ENCODE data around the gene CENPP.
A peak's percentile ranks its signal among the peaks of the same experiment; 100 is the strongest.

The CENPP gene

DNA sequence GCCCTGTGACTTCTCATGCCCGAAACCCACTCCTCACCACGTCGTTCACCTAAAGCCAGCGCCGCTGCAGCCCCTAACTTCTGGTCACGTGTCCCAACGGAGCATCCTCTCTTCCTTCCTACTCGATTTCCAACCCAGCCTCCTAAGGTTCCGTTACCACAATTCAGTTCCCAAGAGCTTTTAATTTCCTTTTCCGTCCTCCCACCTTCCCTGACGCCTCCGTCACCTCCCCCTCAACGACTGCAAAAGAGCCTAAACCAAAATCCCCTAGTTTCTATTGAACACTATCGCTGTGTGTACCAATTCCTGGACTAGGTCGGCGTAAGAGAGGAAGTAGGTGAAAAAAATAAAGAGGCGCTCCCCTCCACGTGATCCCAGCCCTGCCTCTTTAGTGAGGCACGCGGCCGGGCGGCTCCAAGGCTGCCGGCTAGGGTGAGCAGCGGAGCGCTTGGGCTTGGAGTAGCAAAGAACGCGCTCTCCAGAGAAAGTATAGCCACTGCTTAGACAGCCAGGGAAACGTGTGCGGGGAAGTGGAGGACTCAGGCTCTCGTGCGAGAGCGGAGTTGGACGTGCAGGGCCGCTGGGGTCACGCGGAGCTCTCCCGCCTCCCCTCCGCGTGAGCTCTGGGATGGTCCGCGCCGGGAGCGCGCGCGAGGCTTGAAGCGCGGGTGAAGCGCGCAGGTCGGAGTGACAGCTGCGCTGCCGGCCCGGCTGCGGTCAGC, at the start of gene CENPP, which contains the start of gene NOL8:
TSS of gene CENPP (plus strand) at position 685 of the 722 bp plus-strand sequence.
TSS of gene NOL8 (minus strand) at position 82 of the 722 bp plus-strand sequence. CDS start 1,189 bp downstream, outside the sequence.
- peak; percentile 60 for DNase-seq (ENCODE audit: low read depth)

DNA sequence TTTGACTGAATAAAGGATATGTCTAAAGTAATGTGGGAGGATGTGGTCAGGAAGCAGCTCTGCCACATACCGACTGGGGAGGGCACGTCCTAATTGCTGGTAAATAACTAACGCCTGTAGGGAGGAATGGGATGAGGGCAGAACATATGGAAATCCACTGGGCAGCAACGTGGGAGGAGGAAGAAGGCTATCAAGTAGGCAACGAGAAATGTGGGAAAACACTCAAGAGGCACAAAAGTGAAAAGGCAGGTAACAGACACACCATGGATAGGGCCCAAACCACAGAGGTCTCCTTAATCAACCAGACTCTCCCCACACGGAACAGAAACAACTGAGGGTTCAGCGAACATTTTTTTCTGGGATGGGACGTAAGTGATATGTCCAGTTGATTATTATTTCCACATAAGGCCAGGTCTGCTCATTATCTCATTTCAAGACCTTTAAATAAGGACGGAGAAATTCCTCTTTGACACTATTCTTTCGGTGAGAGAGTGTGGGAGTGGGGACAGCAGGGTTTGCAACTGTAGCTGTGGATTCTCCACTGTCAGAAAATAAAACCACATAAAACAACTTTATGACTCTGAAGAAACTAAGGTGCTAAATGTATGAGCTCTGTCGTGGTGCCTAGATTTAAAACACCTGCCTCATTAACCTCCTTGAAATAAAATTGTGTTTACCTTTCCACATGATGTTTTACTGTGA, 49.3 kb upstream of the CENPP start:
- no peak for DNase-seq (ENCODE audit: low read depth)

DNA sequence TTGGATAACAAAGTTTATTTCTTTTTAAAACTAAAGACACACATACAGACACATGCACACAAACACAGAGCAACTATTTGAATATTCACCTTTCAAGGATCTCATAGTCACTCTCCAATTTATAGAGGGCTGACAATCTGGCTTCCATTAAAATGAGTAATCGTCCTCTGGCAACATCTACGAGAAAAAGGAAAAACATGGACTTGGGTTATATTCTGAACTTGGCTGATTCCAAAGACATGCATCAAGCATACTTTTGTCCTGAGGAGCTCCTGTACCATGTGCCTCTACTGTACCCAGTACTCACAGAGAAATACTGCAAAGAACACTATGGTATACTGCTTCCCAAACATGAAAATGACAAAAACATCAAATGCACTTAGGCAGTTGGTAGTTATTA, 47.6 kb upstream of the CENPP start:
- no peak for DNase-seq (ENCODE audit: low read depth)

DNA sequence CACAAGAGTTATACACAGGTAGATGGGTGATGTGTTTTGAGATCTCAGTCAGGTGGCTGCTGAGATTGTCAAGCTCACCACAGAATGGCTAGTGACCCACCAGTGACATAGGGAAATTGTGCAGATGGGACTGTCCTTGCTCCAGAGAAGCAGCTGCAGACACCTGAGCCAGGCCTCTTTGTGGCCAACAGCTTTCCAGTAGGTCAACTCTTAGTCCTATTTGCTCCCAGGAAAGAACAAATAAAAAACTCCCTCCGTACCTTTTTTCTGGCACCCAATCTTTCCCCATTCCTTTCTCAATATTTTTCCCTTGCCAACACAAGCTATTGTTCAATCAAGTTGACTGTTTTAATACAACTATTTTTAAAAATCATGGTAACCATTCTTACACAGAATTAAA, 46.5 kb upstream of the CENPP start:
- no peak for DNase-seq (ENCODE audit: low read depth)

DNA sequence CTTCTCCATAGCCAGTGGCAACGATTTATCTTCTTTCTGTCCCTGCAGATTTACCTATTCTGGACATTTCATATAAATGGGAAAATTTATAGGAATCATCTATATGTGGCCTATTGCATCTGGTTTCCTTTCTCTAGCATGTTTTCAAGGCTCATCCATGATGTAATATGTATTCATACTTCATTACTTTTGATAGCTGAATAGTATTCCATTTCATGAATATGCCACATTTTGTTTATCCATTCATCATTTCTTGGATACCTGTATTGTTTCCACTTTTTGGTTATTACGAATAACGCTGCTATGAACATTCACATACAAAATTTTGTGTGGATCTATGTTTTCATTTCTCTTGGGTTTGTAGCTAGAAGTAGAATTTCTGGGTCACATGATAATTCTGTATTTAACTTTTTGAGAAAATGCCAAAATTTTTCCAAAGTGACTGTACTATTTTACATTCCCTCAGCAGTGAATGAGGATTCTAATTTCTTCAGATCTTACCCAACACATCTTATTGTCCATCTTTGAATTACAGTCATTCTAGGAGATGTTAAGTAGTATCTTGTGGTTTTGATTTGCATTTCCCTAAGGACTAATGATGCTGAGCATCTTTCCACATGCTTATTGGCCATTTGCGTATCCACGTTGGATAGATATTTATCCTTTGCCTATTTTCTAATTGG, 35.9 kb upstream of the CENPP start:
- no peak for DNase-seq (ENCODE audit: low read depth)

DNA sequence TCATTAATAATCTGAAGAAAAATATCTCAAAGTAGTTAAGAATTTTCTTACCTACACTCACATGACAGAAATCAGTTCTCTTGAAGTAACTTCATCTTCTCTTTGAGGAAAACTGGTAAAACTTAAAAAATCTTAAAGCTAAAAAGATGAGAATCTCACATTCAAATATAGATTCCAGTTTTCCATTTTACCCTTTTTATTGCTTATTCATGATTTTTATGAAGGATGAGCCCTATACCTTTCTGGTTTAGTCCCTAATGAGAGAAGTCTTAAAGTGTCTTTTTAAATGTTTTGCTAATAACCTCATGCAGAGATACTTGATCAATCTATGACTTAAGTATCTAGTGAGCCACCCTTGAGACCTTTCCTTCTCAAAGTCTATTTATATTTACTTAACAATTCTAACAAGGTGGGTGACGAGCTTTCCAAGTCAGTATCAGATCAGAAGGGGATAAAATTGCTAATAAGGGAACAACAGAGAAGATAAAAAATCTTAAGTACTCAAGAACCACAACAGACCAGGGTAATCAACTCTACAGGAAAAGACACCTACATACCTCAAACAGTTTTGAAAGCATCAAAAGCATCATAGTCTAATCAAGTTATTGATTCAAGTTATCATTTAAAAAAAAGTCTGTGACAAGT, 34.8 kb upstream of the CENPP start:
- no peak for DNase-seq (ENCODE audit: low read depth)

DNA sequence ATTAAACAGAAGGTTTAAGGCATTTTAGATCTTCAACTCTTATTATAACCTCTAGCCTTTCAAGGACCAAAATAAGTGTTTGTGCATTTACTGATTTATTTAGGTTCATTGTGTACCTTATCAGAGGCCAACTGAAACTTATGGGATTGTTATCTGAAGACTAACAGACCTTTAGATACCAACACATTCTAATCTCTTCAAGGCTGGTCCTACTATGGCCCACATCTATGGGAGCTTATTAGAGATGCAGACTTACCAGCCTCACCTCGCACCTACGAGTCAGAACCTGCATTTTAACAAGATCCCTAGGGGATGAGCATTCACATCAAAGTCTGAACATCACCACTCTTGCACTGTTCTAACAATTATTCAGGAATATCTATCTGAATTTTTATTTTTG, 34.2 kb upstream of the CENPP start:
- no peak for DNase-seq (ENCODE audit: low read depth)

DNA sequence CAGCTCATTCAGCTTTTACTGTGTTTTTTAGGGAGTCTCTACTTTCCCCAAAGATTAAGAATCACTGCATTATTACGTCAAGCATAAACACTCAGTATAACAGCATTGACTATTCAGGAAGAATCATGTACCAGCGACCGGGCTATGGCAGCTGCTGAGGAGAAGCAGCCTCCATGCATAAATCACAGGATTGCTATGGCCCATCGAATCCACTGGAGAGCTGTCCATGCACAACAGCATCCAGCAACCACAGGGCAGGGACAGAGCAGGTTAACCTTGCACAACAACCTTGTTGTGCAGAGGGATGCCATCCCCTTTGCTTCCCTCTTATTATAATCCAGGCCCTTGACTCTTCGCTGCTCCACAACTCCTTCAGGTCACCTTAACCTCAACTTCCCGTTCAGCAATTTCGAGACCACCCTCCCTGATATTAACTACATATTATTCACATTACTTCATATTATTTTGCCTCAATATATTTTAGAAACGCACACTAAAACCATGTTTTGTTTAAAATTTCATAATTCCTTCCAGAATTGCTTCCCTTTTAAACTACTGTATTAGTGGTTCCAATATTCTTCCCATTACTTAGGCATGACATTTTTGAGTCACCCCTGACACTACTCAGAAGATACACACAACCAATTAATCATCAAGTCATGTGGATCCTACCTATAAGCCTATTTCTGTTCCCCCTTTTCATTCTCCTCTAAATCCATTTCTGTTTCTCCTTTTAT, 33.2 kb upstream of the CENPP start:
- no peak for DNase-seq (ENCODE audit: low read depth)

DNA sequence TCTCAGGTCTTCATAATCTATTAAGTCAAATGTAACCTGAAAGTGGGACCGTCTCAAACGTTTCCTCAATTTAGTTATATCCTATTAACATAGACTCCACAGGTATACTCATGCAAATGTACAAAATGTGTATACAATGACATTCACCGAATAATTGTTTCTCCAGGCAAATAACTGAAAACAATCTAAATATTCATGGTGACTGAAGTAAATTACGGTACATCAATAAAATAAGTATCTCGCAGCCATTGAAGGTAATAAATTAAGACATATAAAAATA, 32.7 kb upstream of the CENPP start:
- DNase-seq (ENCODE audit: low read depth): no peak

DNA sequence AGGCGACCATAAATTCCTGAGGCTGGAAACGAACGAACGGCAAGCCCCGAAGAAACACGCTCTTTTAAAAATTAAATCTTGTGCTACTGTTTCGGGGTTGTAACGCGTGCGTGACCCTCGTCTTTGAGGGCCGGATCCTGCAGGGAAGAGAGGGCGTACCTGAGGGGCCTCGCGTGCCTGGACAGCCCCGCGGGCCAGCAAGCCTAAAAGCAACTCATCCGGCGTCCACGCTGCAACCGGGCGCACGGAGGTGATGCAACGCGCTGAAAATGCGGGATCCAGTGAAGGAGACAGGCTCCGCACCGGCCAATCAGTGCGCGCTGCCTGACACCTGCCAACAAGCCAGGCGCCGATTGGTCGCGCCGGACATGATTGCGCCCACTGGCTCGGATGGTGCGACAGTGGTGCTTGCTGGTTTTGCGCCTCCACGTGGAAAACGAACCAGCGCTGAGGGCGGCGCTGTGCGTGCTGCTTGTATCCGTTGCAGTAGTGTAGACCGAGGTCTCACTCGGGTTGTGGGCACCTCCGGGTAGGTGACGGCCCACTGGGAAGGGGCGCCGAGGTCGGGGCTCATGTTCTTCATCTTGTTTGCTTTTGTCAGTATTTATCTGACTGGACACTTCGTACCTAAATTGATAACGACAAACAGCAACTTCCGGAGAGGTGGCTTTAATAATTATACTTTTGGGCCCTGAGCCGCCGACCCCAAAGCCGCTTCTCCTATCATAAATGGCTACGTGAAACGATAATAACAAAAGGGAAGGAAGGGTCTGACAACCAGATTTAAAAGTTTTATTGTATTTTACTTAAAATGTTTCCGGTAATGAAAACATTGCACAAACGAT, 32.1 kb upstream of the CENPP start, which contains the start of gene IARS1:
TSS of gene IARS1 (minus strand) at position 246 of the 845 bp plus-strand sequence. CDS start 4,278 bp downstream, outside the sequence.
- peak; percentile 99 for DNase-seq (ENCODE audit: low read depth)

DNA sequence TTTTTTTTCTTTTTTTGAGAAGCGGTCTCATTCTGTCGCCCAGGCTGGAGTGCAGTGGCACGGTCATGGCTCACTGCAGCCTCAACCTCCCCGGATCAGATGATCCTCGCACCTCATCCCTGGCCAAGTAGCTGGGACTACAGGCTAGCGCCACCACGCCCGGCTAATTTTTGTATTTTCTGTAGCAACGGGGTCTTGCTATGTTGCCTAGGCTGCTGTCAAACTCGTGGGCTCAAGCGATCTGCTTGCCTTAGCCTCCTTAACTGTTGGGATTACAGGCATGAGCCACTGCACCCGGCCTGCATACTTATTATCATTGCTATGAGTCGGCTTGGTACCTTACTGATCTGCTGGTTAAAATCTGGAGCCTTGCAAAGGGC, 31.5 kb upstream of the CENPP start:
- DNase-seq (ENCODE audit: low read depth): no peak

DNA sequence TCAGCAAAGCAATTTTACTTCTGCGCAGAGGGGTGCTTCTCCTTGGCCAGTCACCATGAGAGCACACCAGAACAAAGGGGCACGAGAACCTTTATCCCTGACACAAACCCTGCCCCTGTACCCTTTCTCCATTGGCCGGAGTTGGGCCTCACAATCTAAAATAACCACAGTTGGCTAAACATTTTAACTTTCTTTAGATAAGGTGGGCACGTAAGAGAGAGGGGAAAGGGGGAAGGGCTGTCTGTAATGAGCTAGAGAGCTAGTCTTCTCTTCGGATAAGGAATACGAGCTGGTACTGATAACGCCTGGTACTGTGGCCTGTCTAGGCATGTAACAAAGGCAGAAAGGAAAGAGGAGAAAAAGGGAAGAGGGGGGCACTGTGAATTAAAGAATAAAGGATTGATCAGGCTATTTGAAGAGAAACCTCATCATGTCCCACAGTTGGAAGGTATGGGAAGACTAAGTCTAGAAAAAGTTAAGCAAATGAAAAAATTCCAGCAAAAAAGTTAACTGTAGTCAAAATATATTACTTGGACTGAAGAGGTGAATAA, 30.4 kb upstream of the CENPP start:
- DNase-seq (ENCODE audit: low read depth): no peak

DNA sequence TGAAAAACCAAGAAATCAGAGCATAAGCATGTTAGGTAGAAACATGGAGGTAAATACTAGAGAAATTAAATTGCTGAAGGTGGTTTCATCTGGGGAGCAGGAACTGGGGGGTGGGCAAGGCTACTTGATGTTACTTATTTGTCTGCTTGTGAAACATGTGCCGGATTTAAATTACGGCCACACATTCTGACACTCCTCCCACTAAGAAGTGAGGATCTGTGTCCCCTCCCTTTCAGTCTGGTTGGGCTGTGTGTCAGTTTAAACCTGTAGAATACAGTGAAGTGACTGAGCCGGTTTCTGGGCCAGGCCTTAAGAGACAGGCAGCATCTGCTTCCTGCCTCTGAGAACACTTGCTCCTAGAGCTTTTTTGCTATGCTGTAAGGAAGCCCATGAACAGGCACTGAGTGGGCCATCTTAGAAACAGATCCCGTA, 29.9 kb upstream of the CENPP start:
- DNase-seq (ENCODE audit: low read depth): no peak

DNA sequence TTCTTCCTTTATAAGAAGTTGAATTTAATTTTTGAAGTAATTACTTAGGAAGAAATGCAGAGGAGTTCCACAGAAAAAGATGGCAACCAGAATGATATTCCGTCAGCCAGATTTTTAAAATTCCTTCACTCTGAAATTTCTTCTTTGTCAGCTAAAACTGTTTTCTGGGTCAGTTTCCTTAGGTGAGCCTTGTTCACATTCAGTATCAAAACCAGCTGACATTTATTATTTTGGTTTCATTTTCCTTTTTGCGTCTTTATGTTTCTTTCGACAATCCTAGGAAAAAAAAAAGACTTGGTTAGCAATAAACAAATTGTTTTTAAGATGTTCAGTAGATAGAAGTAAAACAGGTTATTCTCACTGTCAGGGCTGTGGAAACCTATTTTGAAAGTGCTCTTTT, 28.1 kb upstream of the CENPP start:
- no peak for DNase-seq (ENCODE audit: low read depth)

DNA sequence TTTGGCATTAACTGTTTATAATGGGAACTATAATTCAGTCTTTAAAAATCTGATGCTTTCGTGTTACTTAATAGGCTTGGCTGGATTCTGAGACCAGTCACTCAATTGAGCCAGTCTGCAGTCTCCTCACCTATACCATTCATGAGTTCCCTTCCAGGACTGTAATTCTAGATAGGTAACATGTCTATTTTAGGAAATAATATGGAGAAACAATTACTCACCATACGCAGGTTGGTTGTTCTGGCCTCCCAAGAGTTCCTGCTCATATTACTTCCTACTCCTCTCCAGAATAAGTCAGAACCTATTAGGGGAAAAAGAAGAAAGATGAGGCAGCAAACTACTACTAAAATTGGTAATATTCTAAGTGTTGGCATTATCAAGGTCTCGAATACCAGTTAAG, 27.7 kb upstream of the CENPP start:
- DNase-seq (ENCODE audit: low read depth): no peak

DNA sequence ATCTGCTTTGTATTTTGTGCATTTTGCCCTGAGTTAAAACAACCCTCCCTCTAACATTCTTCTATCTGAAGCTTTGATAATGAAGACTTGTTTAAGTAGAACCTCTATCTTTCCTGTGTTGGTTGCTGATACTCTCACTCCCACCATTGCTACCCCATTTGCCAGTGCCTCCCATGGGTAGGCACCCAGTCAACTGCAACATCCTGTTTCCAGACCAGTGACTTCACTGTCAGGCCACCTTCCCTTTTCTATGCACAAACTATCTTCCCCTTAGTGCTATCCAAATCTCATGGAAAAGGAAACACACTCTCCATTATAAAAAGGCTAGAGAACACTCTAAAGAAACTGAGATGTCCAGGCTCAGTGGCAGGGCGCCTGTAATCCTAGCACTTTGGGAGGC, 26.6 kb upstream of the CENPP start:
- no peak for DNase-seq (ENCODE audit: low read depth)

DNA sequence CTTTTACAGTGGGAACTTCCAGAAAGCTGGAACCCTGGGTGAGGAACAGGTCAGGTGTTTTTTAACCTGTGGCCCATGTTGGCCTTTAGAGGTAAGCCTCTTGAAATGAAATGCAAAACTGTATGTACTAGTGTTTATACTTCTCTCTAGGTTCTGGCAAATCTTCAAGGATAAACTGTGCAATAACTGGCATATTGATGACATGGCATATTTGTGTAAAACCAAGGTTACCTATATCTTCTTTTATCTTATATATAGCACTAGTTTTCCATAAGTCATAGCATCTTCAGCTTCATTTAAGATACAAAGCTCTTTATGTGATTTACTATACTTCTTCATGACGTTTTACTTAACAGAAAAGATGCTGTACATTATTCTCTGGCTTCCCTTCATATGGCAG, 24.8 kb upstream of the CENPP start:
- DNase-seq (ENCODE audit: low read depth): no peak

DNA sequence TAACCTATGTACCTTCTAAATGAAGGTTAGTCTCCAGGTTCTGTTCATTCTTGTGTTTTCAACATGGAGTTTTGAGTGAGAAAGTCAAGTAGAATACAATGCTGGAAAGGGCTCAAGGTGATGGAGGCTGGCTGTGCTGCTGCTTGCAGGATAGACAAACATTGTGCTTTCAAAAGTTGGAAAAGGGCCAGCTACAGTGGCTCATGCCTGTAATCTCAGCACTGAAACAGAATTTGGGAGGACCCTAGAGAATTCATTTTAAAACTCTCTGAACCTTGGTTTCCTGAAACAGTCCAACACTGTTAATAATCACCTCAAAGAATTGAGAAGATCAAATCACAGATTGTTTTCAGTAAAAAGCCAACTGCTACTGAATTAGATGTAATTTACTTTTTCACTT, 16.9 kb upstream of the CENPP start:
- no peak for DNase-seq (ENCODE audit: low read depth)

DNA sequence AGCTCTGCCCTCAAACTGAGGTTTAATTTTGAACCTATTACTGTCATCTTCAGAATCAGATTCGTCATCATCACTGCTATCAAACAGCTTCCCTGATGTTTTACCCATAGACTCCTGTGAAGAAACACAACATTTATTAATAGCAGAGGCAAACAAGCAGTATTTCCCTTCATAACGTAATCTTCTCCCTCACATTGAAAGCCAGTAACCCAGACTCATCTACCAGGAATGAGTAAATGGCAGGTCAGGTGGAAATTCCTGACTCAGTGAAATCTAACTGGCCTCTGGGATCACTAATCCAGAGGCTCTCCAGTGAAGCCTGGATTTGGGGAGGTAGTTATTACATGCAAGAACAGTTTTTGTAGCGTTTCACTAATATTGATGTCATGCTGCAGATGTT, 15.2 kb upstream of the CENPP start:
- no peak for DNase-seq (ENCODE audit: low read depth)

DNA sequence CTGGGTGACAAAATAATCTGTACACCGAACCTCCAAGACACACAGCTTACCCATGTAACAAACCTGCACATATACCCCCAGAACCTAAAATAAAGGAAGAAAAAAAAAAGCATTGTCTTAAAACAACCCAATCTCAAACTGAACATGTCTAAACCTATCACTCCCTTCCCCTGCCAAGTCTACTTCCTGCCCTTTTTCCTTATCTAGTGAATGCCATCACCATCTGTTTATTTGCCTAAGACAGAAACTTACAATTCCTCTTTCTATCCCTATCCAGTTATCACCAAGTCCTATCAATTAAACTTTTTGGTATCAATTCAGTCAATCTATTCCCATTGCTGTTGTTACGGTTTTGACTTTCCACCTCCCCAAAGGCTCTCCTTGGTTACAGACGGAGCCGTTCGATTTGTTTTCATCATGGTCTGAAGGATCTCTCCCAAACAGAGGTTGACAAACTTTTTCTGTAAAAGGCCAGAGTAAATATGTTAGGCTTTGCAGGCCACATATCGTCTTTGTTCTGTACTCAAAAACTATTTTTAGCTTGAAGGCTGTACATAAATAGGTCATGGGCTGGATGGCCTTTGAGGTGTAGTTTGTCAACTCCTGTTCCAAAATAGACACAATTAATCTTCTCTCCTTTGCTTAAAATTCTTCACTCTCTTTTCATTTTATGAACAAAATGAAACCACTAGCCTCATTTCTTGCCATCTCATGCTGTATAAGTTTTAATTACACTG, 12.7 kb upstream of the CENPP start:
- no peak for DNase-seq (ENCODE audit: low read depth)

Data from stimulated activated CD8-positive, alpha-beta memory T cell treated with anti-CD3 and anti-CD28 coated beads, Interleukin-12 subunit alpha, Interleukin-12 subunit beta, amount 100 ng/mL, for 1 hour (primary cell).